NCI-H460 (cell line): ENCODE measurements around the gene CSTB. TPM values are rescaled to one million over a fixed set of nuclear protein-coding genes. Genes with fewer than 3 reads are reported as not detected.

Experiments
- DNase-seq: peaks from one replicate; pipeline ENCODE4 v3.0.0-alpha.2; 2016; ENCODE audit warnings: low read depth; ENCODE audit errors: extremely low read depth
- small RNA-seq, 2 experiments: library from RNA; depleted of rRNA; stranded (forward); fragments of <200 nt; gene quantifications; one replicate each; pipeline ENCODE3, GENCODE V24; 2014
- total RNA-seq: library from RNA; depleted of rRNA; stranded (reverse); fragments of >200 nt; shearing (Covaris generic); gene quantifications from 2 replicates; pipeline ENCODE4 v1.2.3, GENCODE V29; 2014; rRNA removed

The CSTB gene
- total RNA-seq, 1 experiment from 2014 or later, result 30.5 TPM

- DNase-seq, result no peak
Measured at GRCh38 chr21:43734928-43735229, 41.2 kb downstream of the CSTB start.

DNA sequence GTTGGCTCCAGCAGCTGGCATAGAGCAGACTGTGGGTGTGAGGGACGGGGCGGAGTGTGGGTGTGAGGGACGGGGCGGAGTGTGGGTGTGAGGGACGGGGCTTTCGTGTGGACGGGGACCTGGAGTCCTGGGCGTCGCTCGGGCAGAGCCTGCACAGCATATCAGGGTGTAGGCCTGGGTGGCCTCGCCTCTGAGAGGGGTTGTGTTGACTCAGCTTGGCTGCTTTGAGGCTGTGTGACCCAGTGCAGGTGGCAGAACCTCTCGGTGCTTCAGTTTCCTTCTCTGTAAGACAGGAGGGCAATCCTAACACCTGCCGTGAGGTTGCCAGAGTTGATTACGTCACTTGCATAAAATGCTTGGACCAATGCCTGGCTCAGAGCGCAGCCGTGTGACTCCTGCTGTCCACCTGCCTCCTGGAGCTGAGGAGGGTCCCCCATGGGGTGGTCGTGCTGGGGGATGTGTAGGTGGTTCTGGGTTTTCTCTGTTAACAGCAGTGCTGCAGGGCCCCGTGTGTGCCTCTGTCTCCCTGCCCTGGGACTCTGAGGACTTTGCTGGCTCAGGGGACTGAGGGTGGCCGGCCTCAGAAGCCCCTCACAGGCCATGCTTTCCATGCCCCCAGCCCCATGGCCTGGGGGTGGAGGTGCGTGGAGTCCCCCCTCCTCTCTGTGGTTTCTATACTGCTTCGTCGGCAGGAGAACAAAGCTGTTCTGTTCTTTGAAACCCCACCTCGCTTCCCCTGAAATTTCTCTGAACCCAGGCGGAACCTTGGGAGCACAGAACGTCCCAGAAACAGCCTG is 41.8 kb downstream of the CSTB start:
- DNase-seq, result no peak

GRCh38 chr21:43733529-43734071 is 42.5 kb downstream of the CSTB start:
- DNase-seq, result no peak

DNA sequence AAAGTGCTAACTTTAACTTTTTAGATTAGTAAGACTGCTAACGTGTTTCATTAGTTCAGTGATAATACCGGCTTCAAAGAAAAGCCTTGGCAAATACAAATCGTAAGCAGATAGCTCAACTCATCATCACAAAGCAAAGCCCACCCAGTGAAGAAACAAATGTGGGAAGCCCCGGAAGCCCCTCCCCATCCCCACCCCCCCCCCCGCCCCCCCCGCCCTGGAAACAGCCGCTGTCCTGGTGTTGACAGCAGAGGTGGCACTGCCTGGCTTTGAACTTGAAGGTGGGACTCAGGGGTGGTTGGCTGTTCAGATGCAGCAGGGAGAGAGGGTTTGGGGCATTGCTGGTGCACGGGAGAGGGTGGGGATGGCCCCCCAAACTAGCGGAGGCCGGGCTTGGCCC is 43.0 kb downstream of the CSTB start:
- no peak for DNase-seq

DNA sequence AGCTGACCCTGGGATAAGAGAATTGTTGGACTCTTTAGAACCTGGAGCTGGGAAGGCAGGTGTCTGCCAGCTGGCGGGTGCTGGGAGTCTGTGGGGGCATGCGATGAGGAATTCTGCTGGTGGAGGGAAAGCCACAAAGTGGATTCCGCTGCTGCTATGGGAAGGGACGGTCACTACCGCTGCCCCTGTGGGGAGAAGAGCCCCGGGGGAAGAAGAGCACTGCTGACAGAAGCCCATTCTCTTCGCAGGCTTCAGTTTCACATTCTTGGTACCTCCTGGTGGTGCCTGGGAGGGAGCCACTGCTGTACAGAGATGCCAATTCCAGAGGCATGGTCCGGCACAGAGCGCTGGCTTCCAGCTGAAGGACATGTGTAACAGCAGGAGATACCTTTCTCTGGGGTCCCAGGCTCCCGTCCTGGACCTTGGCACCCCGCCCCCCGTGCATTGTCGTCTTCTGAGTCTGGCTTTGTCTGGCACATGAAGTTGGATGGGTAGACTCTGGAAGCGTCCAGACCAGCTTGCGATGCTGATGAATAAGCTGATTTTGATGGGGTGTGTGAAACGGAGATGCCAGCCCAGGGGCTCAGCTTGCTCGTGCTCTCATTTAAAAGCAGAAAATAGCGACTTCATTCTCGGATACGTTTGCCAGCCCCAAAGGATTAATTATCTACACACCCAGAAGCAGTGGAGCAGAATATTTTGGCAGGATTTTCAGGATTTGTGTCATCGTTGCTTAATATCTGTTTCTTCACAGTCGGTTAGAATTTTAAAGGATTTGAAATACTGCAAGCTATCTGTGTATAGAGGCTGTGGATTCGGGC is 44.0 kb downstream of the CSTB start:
- no peak for DNase-seq

DNA sequence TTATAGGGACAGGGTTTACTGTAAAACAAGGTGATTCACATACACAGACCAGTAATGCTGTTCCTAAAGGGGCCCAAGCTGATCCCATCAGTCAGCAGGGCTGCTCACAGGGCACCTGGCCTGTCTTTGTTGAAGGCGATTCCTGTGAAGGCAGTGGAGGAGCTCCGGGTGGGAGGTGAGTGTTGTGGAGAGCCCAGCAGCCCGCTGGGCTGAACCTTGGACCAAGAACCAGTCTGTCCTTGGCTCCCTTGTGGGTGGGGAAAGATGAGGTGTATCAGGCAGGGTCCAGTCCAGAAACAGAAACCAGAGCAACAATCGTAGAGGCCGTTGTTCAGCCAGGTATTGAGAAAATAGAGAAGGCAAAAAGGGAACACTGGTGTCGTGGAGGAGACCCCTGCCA is 44.6 kb downstream of the CSTB start:
- DNase-seq, result no peak

GRCh38 chr21:43728467-43729390 is 47.4 kb downstream of the CSTB start:
- DNase-seq, result peak; percentile 41

GRCh38 chr21:43728154-43728466 is 48.0 kb downstream of the CSTB start:
- no peak for DNase-seq

- DNase-seq, result no peak
Measured at GRCh38 chr21:43727519-43728153, 48.5 kb downstream of the CSTB start.

DNA sequence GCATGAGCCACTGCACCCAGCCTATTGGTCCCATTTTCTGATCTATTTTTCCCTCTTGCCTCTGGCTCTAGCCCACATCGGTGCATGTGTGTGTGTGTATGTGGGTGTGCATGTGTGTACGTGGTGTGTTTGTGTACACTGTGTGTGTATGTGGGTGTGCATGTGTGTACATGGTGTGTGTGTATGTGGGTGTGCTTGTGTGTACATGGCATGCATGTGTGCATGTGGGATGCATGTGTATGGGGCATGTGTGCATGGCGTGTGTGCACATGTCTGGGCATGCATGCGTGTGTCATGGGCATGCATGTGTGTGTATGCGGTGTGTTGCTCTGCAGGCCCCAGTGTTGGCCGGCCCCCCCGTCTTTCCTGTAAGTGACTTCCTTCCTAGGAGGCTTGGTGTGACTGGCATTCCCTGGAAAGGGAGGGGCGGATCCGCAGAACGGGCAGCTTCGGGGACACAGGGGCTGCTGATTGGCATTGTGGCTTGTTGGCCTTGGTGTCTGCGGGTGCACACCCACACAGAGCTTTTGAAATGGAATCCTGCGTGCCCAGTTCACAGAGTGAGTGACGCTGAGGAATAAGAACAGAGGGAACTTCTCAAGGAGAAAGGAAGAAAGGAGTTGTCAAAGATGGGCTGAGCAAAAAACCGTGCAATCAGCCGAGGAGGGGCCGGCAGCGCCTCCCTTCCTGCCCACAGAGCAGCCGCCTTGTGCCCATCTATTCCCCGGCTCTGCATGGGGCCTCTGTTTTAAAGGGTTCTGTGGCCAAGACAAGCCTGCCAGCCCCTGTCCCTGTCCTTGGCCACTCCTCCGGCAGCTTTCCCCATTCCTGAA is 49.2 kb downstream of the CSTB start:
- no peak for DNase-seq

Small RNA genes within 50 kb of the gene (small RNA-seq; reads per million reads assigned to genes)
- 0 reads per million in 2 experiments for gene AP001052.1

Other genes with a start within 250 kb of the CSTB start
- gene HSF2BP, start 116.8 kb downstream of the CSTB start, total RNA-seq, result 1.0 and 1.1 TPM in 2 replicates
- gene RRP1B, start 116.7 kb downstream of the CSTB start, total RNA-seq, result 28.2 and 33.1 TPM in 2 replicates
- 38.9 and 45.7 TPM in 2 replicates for gene PDXK, start 57.2 kb downstream of the CSTB start, total RNA-seq
- gene RRP1, start 13.3 kb upstream of the CSTB start, total RNA-seq, result 23.3 and 24.9 TPM in 2 replicates
- gene AGPAT3, start 88.9 kb upstream of the CSTB start, total RNA-seq, result 27.5 and 29.3 TPM in 2 replicates
- gene TRAPPC10, start 236.0 kb upstream of the CSTB start, total RNA-seq, result 17.4 and 18.7 TPM in 2 replicates